Measurements from ENCODE around the gene MCRS1.

MCRS1 gene

GRCh38 chr12:49555631-49556390 is 12.1 kb downstream of the MCRS1 start:
- Mint-ChIP-seq H3K27ac (no peak overlapping the region), H3K4me3 (no peak overlapping the region), H3K4me1 (peaks cover 9% of the 10 kb centered on the region), H3K27me3 (peaks cover 6% of the 10 kb centered on the region), H3K9me3 (no peaks in the 10 kb centered on the region), H3K36me3 (peaks cover 19% of the 10 kb centered on the region)
- DNase-seq (ENCODE audit: low spot score in 2 of 2) (no peak), ATAC-seq (ENCODE audit: low read depth) (no peak)

DNA sequence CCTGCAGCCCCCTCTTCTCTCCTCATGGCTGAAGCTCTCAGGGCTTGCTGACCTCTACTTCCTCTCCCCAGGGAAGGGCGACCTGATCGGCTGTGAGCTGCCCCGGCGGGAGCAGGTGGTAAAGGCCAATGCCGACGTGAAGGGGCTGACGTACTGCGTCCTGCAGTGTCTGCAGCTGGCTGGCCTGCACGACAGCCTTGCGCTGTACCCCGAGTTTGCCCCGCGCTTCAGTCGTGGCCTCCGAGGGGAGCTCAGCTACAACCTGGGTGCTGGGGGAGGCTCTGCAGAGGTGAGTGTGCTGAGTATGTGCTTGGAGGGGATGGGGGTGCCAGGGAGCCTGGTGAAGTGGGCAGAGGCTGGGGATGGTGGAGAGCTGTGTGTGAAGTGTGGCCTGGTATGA is 13.7 kb downstream of the MCRS1 start:
- DNase-seq (ENCODE audit: low spot score in 2 of 2) (no peak), ATAC-seq (ENCODE audit: low read depth) (no peak)
- Mint-ChIP-seq H3K9me3 (no peaks in the 10 kb centered on the region), H3K4me1 (peaks cover 9% of the 10 kb centered on the region), H3K4me3 (no peak overlapping the region), H3K36me3 (peaks cover 6% of the 10 kb centered on the region), H3K27ac (no peak overlapping the region), H3K27me3 (peaks cover 13% of the 10 kb centered on the region)

- Mint-ChIP-seq H3K27ac (no peak overlapping the region), H3K4me1 (peaks cover 12% of the 10 kb centered on the region), H3K9me3 (no peaks in the 10 kb centered on the region), H3K27me3 (peaks cover 16% of the 10 kb centered on the region), H3K36me3 (peaks cover 2% of the 10 kb centered on the region), H3K4me3 (no peak overlapping the region)
- peak; percentile 81 for ATAC-seq (ENCODE audit: low read depth)
- DNase-seq (ENCODE audit: low spot score in 2 of 2): no peak
Measured at GRCh38 chr12:49553512-49554088, 14.3 kb downstream of the MCRS1 start.

DNA sequence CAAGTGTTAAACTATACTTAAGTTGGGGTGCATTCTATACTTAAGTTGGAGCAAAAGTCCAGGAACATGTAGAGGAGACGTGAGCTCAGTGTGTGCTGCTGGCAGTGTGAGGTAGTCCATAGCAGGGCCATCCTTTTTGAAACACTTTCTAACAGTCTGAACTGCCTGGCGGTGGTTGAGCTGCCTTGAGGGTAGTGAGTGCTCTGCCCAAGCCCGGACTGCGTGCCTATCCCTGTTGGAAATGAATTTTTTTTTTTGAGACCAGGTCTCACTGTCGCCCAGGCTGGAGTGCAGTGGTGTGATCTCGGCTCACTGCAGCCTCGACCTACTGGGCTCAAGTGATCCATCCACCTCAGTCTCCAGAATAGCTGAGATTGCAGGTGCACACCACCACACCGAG is 15.0 kb downstream of the MCRS1 start:
- Mint-ChIP-seq H3K27me3 (peaks cover 20% of the 10 kb centered on the region), H3K4me1 (peaks cover 12% of the 10 kb centered on the region), H3K27ac (no peak overlapping the region), H3K9me3 (no peaks in the 10 kb centered on the region), H3K36me3 (no peaks in the 10 kb centered on the region), H3K4me3 (no peak overlapping the region)
- no peak for ATAC-seq (ENCODE audit: low read depth)
- DNase-seq (ENCODE audit: low spot score in 2 of 2): no peak

DNA sequence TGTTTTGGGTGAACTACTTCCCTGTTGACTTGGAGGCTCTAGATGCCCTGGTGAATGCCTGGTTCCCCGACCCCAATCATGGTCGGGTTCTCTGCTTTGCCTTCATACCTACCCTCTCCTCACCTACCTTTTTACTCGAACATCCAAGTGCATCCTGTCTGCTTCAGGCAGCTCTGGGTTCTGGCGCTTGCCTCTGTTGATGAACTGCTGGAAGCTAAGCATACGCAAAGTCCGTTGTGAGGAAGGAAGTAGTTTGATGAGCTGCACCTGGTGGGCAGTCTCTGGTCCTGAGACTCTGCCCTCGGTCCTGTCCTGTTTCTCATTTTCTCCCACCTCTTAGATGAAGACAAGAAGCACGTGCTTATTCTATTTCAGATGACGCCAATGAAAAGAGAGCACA is 15.5 kb downstream of the MCRS1 start:
- no peaks in the 10 kb centered on the region for H3K9me3 Mint-ChIP-seq
- no peak for ATAC-seq (ENCODE audit: low read depth)
- DNase-seq (ENCODE audit: low spot score in 2 of 2): no peak
- no peak overlapping the region for H3K4me3 Mint-ChIP-seq
- peaks cover 12% of the 10 kb centered on the region for H3K4me1 Mint-ChIP-seq
- H3K36me3 Mint-ChIP-seq: no peaks in the 10 kb centered on the region
- H3K27me3 Mint-ChIP-seq: peaks cover 24% of the 10 kb centered on the region
- H3K27ac Mint-ChIP-seq: peak overlapping the region; percentile 12

- no peak overlapping the region for H3K4me3 Mint-ChIP-seq
- ATAC-seq (ENCODE audit: low read depth) (no peak), DNase-seq (ENCODE audit: low spot score in 2 of 2) (no peak)
- H3K4me1 Mint-ChIP-seq: peaks cover 14% of the 10 kb centered on the region
- H3K36me3 Mint-ChIP-seq: no peaks in the 10 kb centered on the region
- no peaks in the 10 kb centered on the region for H3K9me3 Mint-ChIP-seq
- peak overlapping the region; percentile 12 for H3K27ac Mint-ChIP-seq
- peaks cover 28% of the 10 kb centered on the region for H3K27me3 Mint-ChIP-seq
Measured at GRCh38 chr12:49552014-49552413, 15.9 kb downstream of the MCRS1 start.

DNA sequence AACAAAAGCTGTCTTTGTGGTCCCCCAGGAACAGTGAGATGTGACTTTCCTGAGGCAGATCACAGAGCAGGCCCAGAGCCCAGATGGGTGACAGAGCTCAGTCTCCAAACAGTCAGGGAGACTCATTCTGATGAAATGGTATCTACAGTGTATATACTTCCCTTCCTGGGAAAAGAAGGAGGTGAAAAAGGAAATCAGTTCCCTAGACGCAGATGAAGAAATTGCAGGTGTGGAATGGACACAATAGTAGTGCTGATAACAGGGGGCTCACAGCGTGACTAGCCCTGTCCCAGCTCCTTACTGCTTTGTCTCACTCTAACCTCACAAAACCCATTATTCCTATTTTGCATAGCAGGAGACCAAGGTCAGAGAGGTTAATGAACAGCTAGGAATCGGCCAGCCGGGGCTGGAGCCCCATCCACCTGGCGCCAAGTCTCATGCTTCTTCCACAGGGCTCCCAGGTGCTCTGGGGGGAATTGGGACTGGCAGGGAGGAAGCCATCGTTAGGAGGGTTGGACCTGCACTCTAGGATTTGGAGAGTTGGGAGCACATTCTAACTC is 17.2 kb downstream of the MCRS1 start:
- ATAC-seq (ENCODE audit: low read depth) (no peak), DNase-seq (ENCODE audit: low spot score in 2 of 2) (no peak)
- H3K27ac Mint-ChIP-seq: no peak overlapping the region
- no peaks in the 10 kb centered on the region for H3K9me3 Mint-ChIP-seq
- H3K4me1 Mint-ChIP-seq: peaks cover 14% of the 10 kb centered on the region
- H3K4me3 Mint-ChIP-seq: no peak overlapping the region
- H3K27me3 Mint-ChIP-seq: peaks cover 28% of the 10 kb centered on the region
- no peaks in the 10 kb centered on the region for H3K36me3 Mint-ChIP-seq

GRCh38 chr12:49549735-49550692 is 17.9 kb downstream of the MCRS1 start:
- Mint-ChIP-seq H3K36me3 (no peaks in the 10 kb centered on the region), H3K4me3 (no peak overlapping the region), H3K27ac (no peak overlapping the region), H3K9me3 (no peaks in the 10 kb centered on the region), H3K27me3 (peaks cover 31% of the 10 kb centered on the region), H3K4me1 (peaks cover 14% of the 10 kb centered on the region)
- DNase-seq (ENCODE audit: low spot score in 2 of 2) (no peak), ATAC-seq (ENCODE audit: low read depth) (no peak)

GRCh38 chr12:49548822-49549648 is 18.9 kb downstream of the MCRS1 start:
- Mint-ChIP-seq H3K36me3 (no peaks in the 10 kb centered on the region), H3K9me3 (no peaks in the 10 kb centered on the region), H3K4me1 (peaks cover 17% of the 10 kb centered on the region), H3K4me3 (peak overlapping the region; percentile 76), H3K27ac (no peak overlapping the region), H3K27me3 (peaks cover 36% of the 10 kb centered on the region)
- ATAC-seq (ENCODE audit: low read depth): peak; percentile 51
- DNase-seq (ENCODE audit: low spot score in 2 of 2): no peak

DNA sequence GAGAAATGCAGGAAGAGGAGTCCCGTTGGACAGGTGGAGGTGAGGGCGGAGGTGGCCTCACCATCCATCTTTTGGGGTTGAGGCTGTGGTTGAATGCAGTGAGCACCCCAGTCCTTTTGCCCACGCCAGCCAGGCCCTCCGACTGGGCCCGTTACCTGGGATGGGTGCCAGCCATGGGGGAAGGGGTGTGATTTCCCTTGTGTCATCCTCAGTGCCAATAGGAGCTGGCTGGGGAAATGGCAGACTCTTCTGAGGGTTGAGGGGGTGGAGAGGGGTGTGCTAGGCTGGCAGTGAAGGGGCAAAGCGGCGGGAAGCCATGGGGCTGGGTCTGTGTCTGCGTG is 19.5 kb downstream of the MCRS1 start:
- Mint-ChIP-seq H3K4me3 (no peak overlapping the region), H3K27ac (no peak overlapping the region), H3K4me1 (peaks cover 14% of the 10 kb centered on the region), H3K27me3 (peaks cover 36% of the 10 kb centered on the region), H3K36me3 (no peaks in the 10 kb centered on the region), H3K9me3 (no peaks in the 10 kb centered on the region)
- no peak for DNase-seq (ENCODE audit: low spot score in 2 of 2)
- ATAC-seq (ENCODE audit: low read depth): no peak

DNA sequence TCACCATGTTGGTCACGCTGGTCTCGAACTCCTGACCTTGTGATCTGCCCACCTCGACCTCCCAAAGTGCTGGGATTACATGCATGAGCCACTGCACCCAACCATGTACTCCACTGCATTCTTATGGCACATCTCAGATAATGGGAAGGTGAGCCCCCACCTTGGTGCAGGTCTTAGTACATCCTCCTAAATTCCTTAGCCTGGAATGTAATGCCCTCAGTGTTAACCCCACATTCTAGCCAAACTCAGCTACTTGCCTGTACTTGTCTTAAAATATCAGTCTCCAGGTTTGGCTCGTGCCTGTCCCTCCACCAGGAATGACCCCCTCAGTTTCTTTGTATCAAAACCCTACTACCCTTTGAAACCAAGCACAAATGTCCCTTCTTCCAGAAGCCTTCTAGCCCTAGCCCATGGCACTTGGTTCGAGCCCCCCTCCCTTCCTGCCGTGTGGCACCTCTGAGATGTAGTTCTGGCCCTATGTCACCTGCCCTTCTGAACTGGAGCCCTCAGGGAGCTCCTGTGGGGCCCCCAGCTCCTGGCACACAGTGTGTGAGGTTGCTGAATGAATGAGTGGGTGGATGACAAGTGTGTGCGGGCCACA is 20.8 kb downstream of the MCRS1 start:
- no peaks in the 10 kb centered on the region for H3K36me3 Mint-ChIP-seq
- H3K4me3 Mint-ChIP-seq: no peak overlapping the region
- ATAC-seq (ENCODE audit: low read depth) (no peak), DNase-seq (ENCODE audit: low spot score in 2 of 2) (no peak)
- H3K4me1 Mint-ChIP-seq: peaks cover 9% of the 10 kb centered on the region
- no peak overlapping the region for H3K27ac Mint-ChIP-seq
- H3K9me3 Mint-ChIP-seq: no peaks in the 10 kb centered on the region
- peaks cover 31% of the 10 kb centered on the region for H3K27me3 Mint-ChIP-seq

DNA sequence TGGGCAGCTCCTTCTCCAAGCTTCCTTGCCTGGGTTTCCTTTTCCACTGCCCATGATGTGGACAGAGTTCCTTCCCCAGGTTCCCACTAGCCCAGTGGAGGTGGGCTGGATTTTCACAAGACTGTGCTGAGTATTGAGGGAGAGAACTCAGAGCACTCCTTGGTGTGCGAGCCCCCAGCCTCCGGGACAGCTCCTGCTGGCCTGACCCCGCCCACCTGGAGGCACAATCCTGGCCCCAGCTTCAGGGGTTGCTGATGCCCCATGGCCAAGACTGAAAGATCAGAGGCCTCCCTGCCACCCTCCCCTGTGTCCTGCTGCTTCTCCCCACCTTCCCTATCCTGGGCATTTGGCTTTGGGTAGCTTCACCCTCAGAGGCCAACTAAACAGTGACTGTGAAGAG is 21.5 kb downstream of the MCRS1 start:
- H3K4me1 Mint-ChIP-seq: peaks cover 12% of the 10 kb centered on the region
- ATAC-seq (ENCODE audit: low read depth) (no peak), DNase-seq (ENCODE audit: low spot score in 2 of 2) (no peak)
- no peak overlapping the region for H3K4me3 Mint-ChIP-seq
- no peaks in the 10 kb centered on the region for H3K9me3 Mint-ChIP-seq
- H3K27me3 Mint-ChIP-seq: peaks cover 30% of the 10 kb centered on the region
- no peak overlapping the region for H3K27ac Mint-ChIP-seq
- H3K36me3 Mint-ChIP-seq: no peaks in the 10 kb centered on the region

GRCh38 chr12:49545815-49546214 is 22.1 kb downstream of the MCRS1 start:
- DNase-seq (ENCODE audit: low spot score in 2 of 2) (no peak), ATAC-seq (ENCODE audit: low read depth) (no peak)
- H3K27ac Mint-ChIP-seq: no peak overlapping the region
- H3K36me3 Mint-ChIP-seq: no peaks in the 10 kb centered on the region
- H3K9me3 Mint-ChIP-seq: no peaks in the 10 kb centered on the region
- H3K27me3 Mint-ChIP-seq: peaks cover 34% of the 10 kb centered on the region
- H3K4me3 Mint-ChIP-seq: no peak overlapping the region
- peaks cover 18% of the 10 kb centered on the region for H3K4me1 Mint-ChIP-seq

Data from memory B cell (primary cell).